Measurements from ENCODE around the gene RXYLT1. TPM values are rescaled to one million over a fixed set of nuclear protein-coding genes. Genes with fewer than 3 reads are reported as not detected.
"Not testable (repeated sequence)": the region's sequence is repeated elsewhere in the genome, so short reads cannot be mapped to it uniquely, and the experiment has no call there.

Gene RXYLT1
- 10 to 100 TPM; 10.9 to 17.4 (median 17.3) TPM for polyA plus RNA-seq

- peaks cover 0 to 15% (median 0%) of the 10 kb centered on the region in 3 donors for H3K27me3 Mint-ChIP-seq (ENCODE audit: low read depth in 3 of 3)
- DNase-seq, result peak; percentile 83 to 85 (median 85)
- H3K36me3 Mint-ChIP-seq, result peaks cover 6 to 18% (median 15%) of the 10 kb centered on the region in 3 donors
- H3K4me3 Mint-ChIP-seq, result peak within 1 kb of the TSS; percentile 92 to 97 (median 96)
- H3K4me1 Mint-ChIP-seq, result peaks cover 14 to 19% of the 10 kb centered on the region in 2 donors
- peak within 1 kb of the TSS; percentile 89 to 96 (median 94) for H3K27ac Mint-ChIP-seq
- no peaks in the 10 kb centered on the region for H3K9me3 Mint-ChIP-seq
These were observed at the start of gene RXYLT1 for GRCh38 chr12:63779498-63780481. TSS of gene RXYLT1 (plus strand) at chr12:63779909. CDS start at chr12:63779961, 52 bp downstream.

DNA sequence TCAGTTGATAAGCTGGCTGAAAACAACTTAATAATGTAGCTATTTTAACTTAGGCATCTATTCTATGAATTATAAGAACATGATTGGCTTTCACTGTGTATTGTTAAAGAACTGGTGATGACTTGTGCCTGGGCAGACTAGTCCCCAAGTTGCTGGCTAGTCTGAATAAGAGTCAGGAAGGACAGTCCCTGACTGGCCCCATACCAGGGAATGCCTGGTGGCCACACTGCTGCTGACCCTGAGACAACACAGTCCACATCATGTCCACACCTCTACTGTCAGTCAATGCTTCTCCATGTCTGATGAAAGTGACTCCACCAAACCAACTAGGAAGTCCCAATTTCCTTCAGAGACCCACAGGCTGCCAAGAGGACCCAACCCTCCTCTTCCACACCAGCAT, 46.9 kb upstream of the RXYLT1 start:
- not testable (repeated sequence) for H3K36me3 Mint-ChIP-seq; H3K9me3 Mint-ChIP-seq; H3K4me1 Mint-ChIP-seq; H3K27me3 Mint-ChIP-seq (ENCODE audit: low read depth in 3 of 3); H3K4me3 Mint-ChIP-seq; DNase-seq; H3K27ac Mint-ChIP-seq

DNA sequence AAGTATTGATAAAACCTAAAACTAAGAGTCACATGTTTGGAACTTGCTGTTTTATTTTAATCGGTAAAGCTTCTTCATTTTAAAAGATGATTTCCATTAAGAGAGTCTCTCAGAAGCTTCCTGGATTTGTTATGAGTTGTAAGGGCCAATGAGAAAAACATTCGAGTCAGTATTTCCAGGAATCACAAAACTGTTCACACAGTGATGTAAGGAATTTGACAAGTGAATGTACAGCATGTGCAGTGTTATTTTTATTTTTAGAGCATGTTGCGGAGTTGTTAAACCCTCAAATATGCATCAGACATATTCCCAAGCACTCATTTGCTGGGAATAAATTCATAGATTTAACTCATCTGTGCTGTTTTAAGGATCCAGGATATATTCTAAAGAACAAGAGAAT, 46.1 kb upstream of the RXYLT1 start:
- not testable (repeated sequence) for H3K27me3 Mint-ChIP-seq (ENCODE audit: low read depth in 3 of 3); H3K4me3 Mint-ChIP-seq; DNase-seq; H3K4me1 Mint-ChIP-seq; H3K9me3 Mint-ChIP-seq; H3K36me3 Mint-ChIP-seq; H3K27ac Mint-ChIP-seq

- DNase-seq; H3K36me3 Mint-ChIP-seq; H3K27ac Mint-ChIP-seq; H3K4me1 Mint-ChIP-seq; H3K9me3 Mint-ChIP-seq; H3K27me3 Mint-ChIP-seq (ENCODE audit: low read depth in 3 of 3); H3K4me3 Mint-ChIP-seq: not testable (repeated sequence)
These were observed 39.2 kb upstream of the RXYLT1 start for GRCh38 chr12:63740551-63740950.

- H3K4me3 Mint-ChIP-seq; H3K4me1 Mint-ChIP-seq; H3K27ac Mint-ChIP-seq; H3K27me3 Mint-ChIP-seq (ENCODE audit: low read depth in 3 of 3); DNase-seq; H3K9me3 Mint-ChIP-seq; H3K36me3 Mint-ChIP-seq: not testable (repeated sequence)
These were observed 38.3 kb upstream of the RXYLT1 start for GRCh38 chr12:63741431-63741830.

- not testable (repeated sequence) for DNase-seq; H3K27ac Mint-ChIP-seq; H3K4me3 Mint-ChIP-seq; H3K9me3 Mint-ChIP-seq; H3K4me1 Mint-ChIP-seq; H3K27me3 Mint-ChIP-seq (ENCODE audit: low read depth in 3 of 3); H3K36me3 Mint-ChIP-seq
These were observed 35.6 kb upstream of the RXYLT1 start for GRCh38 chr12:63744110-63744509.

DNA sequence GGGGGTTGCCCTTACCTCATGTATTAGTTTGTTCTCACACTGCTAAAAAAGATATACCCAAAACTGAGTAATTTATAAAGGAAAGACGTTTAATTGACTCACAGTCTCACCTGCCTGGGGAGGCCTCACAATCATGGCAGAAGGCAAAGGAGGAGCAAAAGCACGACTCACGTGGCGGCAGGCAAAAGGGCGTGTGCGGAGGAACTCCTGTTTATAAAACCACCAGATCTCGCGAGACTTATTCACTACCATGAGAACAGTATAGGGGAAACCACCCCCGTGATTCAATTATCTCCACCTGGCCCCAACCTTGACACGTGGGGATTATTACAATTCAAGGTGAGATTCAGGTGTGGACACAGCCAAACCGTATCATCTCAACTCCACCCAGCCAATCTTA, 33.2 kb upstream of the RXYLT1 start:
- not testable (repeated sequence) for H3K27me3 Mint-ChIP-seq (ENCODE audit: low read depth in 3 of 3); H3K36me3 Mint-ChIP-seq; H3K27ac Mint-ChIP-seq; H3K4me1 Mint-ChIP-seq; H3K4me3 Mint-ChIP-seq; DNase-seq; H3K9me3 Mint-ChIP-seq

DNA sequence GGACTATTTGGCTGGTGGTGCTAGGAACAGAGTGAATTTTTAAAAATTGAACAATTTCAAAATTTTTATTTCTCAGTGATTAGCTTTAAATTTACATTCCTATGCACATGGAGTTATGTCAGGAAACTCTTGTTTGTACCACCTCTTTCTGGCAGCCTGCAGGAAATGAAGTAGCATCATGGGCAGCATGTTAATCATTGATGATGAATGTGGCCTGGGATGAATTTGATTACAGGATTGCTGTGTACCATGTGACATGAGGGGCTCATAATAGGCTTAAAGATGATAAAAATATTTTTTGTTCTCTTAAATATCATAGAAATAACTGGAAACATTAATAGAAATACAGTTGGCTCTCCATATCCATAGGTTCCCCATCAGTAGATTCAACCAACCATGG, 32.6 kb upstream of the RXYLT1 start:
- not testable (repeated sequence) for DNase-seq; H3K4me1 Mint-ChIP-seq; H3K9me3 Mint-ChIP-seq; H3K27ac Mint-ChIP-seq; H3K4me3 Mint-ChIP-seq; H3K27me3 Mint-ChIP-seq (ENCODE audit: low read depth in 3 of 3); H3K36me3 Mint-ChIP-seq

GRCh38 chr12:63747553-63747952, 32.2 kb upstream of the RXYLT1 start:
- Mint-ChIP-seq H3K4me1 (peaks cover 4 to 5% of the 10 kb centered on the region in 2 donors), H3K9me3 (peaks cover 0 to 5% (median 0%) of the 10 kb centered on the region in 6 donors), H3K27ac (no peak overlapping the region), H3K27me3 (ENCODE audit: low read depth in 3 of 3) (peaks cover 0 to 6% (median 0%) of the 10 kb centered on the region in 3 donors), H3K4me3 (no peak overlapping the region), H3K36me3 (no peaks in the 10 kb centered on the region)
- DNase-seq, result no peak

GRCh38 chr12:63752283-63752682, 27.4 kb upstream of the RXYLT1 start:
- no peaks in the 10 kb centered on the region for H3K36me3 Mint-ChIP-seq
- H3K27ac Mint-ChIP-seq, result no peak overlapping the region
- H3K27me3 Mint-ChIP-seq (ENCODE audit: low read depth in 3 of 3), result peaks cover 0 to 13% (median 3%) of the 10 kb centered on the region in 3 donors
- H3K4me3 Mint-ChIP-seq, result no peak overlapping the region
- peaks cover 4 to 5% of the 10 kb centered on the region in 2 donors for H3K4me1 Mint-ChIP-seq
- peak in 1 of 3 donors; percentile 1 for DNase-seq
- H3K9me3 Mint-ChIP-seq, result peaks cover 0 to 4% (median 0%) of the 10 kb centered on the region in 6 donors

DNA sequence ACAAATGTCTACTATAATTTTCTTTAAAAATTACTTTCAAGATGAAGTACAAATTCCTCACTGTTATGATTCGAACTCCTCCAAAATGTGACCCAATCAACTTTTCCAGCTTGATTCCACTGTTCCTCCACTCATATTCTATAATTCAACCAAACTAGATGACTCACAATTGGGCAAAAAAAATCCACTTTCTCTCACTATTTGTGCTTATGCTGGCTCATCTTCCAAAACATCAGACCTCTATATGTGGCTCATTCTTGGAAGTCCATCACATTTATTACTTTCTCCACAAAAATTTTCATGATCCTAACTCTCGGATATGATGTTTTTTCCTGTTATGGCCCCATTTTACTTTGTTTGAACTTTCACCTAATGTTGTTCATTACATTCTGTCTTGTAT, 26.9 kb upstream of the RXYLT1 start:
- Mint-ChIP-seq H3K27ac (no peak overlapping the region), H3K27me3 (ENCODE audit: low read depth in 3 of 3) (peaks cover 0 to 13% (median 3%) of the 10 kb centered on the region in 3 donors), H3K4me1 (peaks cover 4 to 5% of the 10 kb centered on the region in 2 donors), H3K9me3 (no peaks in the 10 kb centered on the region), H3K4me3 (no peak overlapping the region), H3K36me3 (no peaks in the 10 kb centered on the region)
- DNase-seq, result no peak

- H3K36me3 Mint-ChIP-seq, result no peaks in the 10 kb centered on the region
- DNase-seq, result no peak
- no peak overlapping the region for H3K27ac Mint-ChIP-seq
- H3K4me1 Mint-ChIP-seq, result peaks cover 4 to 5% of the 10 kb centered on the region in 2 donors
- H3K4me3 Mint-ChIP-seq, result no peak overlapping the region
- no peaks in the 10 kb centered on the region for H3K9me3 Mint-ChIP-seq
- peaks cover 0 to 13% (median 0%) of the 10 kb centered on the region in 3 donors for H3K27me3 Mint-ChIP-seq (ENCODE audit: low read depth in 3 of 3)
These were observed 26.0 kb upstream of the RXYLT1 start for GRCh38 chr12:63753743-63754142.

GRCh38 chr12:63764481-63764880, 15.2 kb upstream of the RXYLT1 start:
- no peak overlapping the region for H3K4me3 Mint-ChIP-seq
- peaks cover 0 to 5% (median 0%) of the 10 kb centered on the region in 3 donors for H3K36me3 Mint-ChIP-seq
- H3K27me3 Mint-ChIP-seq (ENCODE audit: low read depth in 3 of 3), result peaks cover 4 to 17% (median 4%) of the 10 kb centered on the region in 3 donors
- H3K4me1 Mint-ChIP-seq, result no peaks in the 10 kb centered on the region
- peaks cover 0 to 10% (median 0%) of the 10 kb centered on the region in 6 donors for H3K9me3 Mint-ChIP-seq
- H3K27ac Mint-ChIP-seq, result no peak overlapping the region
- no peak for DNase-seq

DNA sequence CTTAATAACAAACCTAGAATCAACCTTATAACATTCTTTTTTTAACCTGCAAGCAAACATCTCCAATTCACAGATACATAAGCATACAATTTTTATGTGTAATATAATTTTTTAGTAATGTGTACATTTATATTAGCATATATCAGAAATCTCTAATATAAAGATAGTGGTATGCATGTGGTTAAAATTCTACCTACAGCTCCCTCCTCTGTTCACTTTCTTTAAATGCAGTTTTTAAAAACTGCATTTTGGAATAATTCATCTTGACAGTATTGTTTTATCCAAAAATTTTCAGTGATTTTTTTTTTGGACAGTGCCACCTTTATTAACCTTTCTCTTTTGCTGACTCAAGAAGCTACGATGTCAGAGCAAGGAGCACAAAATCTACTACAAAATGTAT, 13.2 kb upstream of the RXYLT1 start:
- H3K36me3 Mint-ChIP-seq, result peaks cover 0 to 5% (median 0%) of the 10 kb centered on the region in 3 donors
- no peak overlapping the region for H3K4me3 Mint-ChIP-seq

More for the DNA sequence above, 13.2 kb upstream of the RXYLT1 start:
- no peak overlapping the region for H3K27ac Mint-ChIP-seq
- peaks cover 4 to 13% (median 5%) of the 10 kb centered on the region in 3 donors for H3K27me3 Mint-ChIP-seq (ENCODE audit: low read depth in 3 of 3)
- H3K4me1 Mint-ChIP-seq, result no peaks in the 10 kb centered on the region
- DNase-seq, result no peak
- H3K9me3 Mint-ChIP-seq, result peaks cover 0 to 23% (median 4%) of the 10 kb centered on the region in 6 donors
